ENCODE measurements around the gene OSMR. TPM values are rescaled to one million over a fixed set of nuclear protein-coding genes. Genes with fewer than 3 reads are reported as not detected.

OSMR gene
- total and polyA plus RNA-seq, 2 donors, result 24.7 to 62.4 TPM

GRCh38 chr5:38935437-38935836, 89.6 kb downstream of the OSMR start:
- no peak overlapping the region for H3K27ac ChIP-seq (ENCODE audit: low read depth)
- 99% methylated on average over 1 of the region's 1 CpG for WGBS
- no peaks in the 10 kb centered on the region for H3K4me1 ChIP-seq (ENCODE audit: insufficient read depth)
- DNase-seq (ENCODE audit: extremely low spot score), result no peak
- H3K36me3 ChIP-seq (ENCODE audit: insufficient read depth), result peaks cover 4% of the 10 kb centered on the region
- H3K4me3 ChIP-seq (ENCODE audit: low read depth, low read length), result no peak overlapping the region

GRCh38 chr5:38936269-38936668, 90.5 kb downstream of the OSMR start:
- Histone ChIP-seq H3K4me1 (ENCODE audit: insufficient read depth) (no peaks in the 10 kb centered on the region), H3K4me3 (ENCODE audit: low read depth, low read length) (no peak overlapping the region), H3K27ac (ENCODE audit: low read depth) (no peak overlapping the region), H3K36me3 (ENCODE audit: insufficient read depth) (peaks cover 4% of the 10 kb centered on the region)
- no peak for DNase-seq (ENCODE audit: extremely low spot score)
- WGBS, result 95% methylated on average over 6 of the region's 6 CpGs

- H3K4me1 ChIP-seq (ENCODE audit: insufficient read depth), result no peaks in the 10 kb centered on the region
- no peak overlapping the region for H3K4me3 ChIP-seq (ENCODE audit: low read depth, low read length)
- WGBS, result 80% methylated on average over 1 of the region's 1 CpG
- no peak for DNase-seq (ENCODE audit: extremely low spot score)
- peaks cover 6% of the 10 kb centered on the region for H3K36me3 ChIP-seq (ENCODE audit: insufficient read depth)
- H3K27ac ChIP-seq (ENCODE audit: low read depth), result no peak overlapping the region
Observed at GRCh38 chr5:38938424-38938823, 92.6 kb downstream of the OSMR start.

- H3K36me3 ChIP-seq (ENCODE audit: insufficient read depth), result peaks cover 7% of the 10 kb centered on the region
- no peak overlapping the region for H3K27ac ChIP-seq (ENCODE audit: low read depth)
- H3K4me3 ChIP-seq (ENCODE audit: low read depth, low read length), result no peak overlapping the region
- DNase-seq (ENCODE audit: extremely low spot score), result no peak
- no peaks in the 10 kb centered on the region for H3K4me1 ChIP-seq (ENCODE audit: insufficient read depth)
- WGBS, result 62% methylated on average over 1 of the region's 1 CpG
Observed at GRCh38 chr5:38938973-38939372, 93.2 kb downstream of the OSMR start.

- Histone ChIP-seq H3K27ac (ENCODE audit: low read depth) (no peak overlapping the region), H3K4me3 (ENCODE audit: low read depth, low read length) (no peak overlapping the region), H3K4me1 (ENCODE audit: insufficient read depth) (no peaks in the 10 kb centered on the region), H3K36me3 (ENCODE audit: insufficient read depth) (peaks cover 5% of the 10 kb centered on the region)
- no peak for DNase-seq (ENCODE audit: extremely low spot score)
- 24% methylated on average over 2 of the region's 2 CpGs for WGBS
Observed at GRCh38 chr5:38940230-38940858, 94.5 kb downstream of the OSMR start.

- peaks cover 5% of the 10 kb centered on the region for H3K36me3 ChIP-seq (ENCODE audit: insufficient read depth)
- no peak for DNase-seq (ENCODE audit: extremely low spot score)
- H3K4me1 ChIP-seq (ENCODE audit: insufficient read depth), result no peaks in the 10 kb centered on the region
- 97% methylated on average over 2 of the region's 2 CpGs for WGBS
- H3K27ac ChIP-seq (ENCODE audit: low read depth), result no peak overlapping the region
- no peak overlapping the region for H3K4me3 ChIP-seq (ENCODE audit: low read depth, low read length)
Observed at GRCh38 chr5:38941912-38942311, 96.1 kb downstream of the OSMR start.

GRCh38 chr5:38944282-38944681, 98.5 kb downstream of the OSMR start:
- no peak overlapping the region for H3K4me3 ChIP-seq (ENCODE audit: low read depth, low read length)
- no peak overlapping the region for H3K27ac ChIP-seq (ENCODE audit: low read depth)
- WGBS, result 87% methylated on average over 4 of the region's 4 CpGs
- H3K4me1 ChIP-seq (ENCODE audit: insufficient read depth), result no peaks in the 10 kb centered on the region
- peaks cover 3% of the 10 kb centered on the region for H3K36me3 ChIP-seq (ENCODE audit: insufficient read depth)
- no peak for DNase-seq (ENCODE audit: extremely low spot score)

GRCh38 chr5:38948501-38948900, 102.7 kb downstream of the OSMR start:
- Histone ChIP-seq H3K4me1 (ENCODE audit: insufficient read depth) (no peaks in the 10 kb centered on the region), H3K27ac (ENCODE audit: low read depth) (no peak overlapping the region), H3K4me3 (ENCODE audit: low read depth, low read length) (no peak overlapping the region), H3K36me3 (ENCODE audit: insufficient read depth) (peaks cover 2% of the 10 kb centered on the region)
- no peak for DNase-seq (ENCODE audit: extremely low spot score)

GRCh38 chr5:38953426-38954012, 107.7 kb downstream of the OSMR start:
- H3K36me3 ChIP-seq (ENCODE audit: insufficient read depth), result peaks cover 5% of the 10 kb centered on the region

GRCh38 chr5:38961691-38962090, 115.9 kb downstream of the OSMR start:
- H3K4me3 ChIP-seq (ENCODE audit: low read depth, low read length), result no peak overlapping the region
- H3K4me1 ChIP-seq (ENCODE audit: insufficient read depth), result no peaks in the 10 kb centered on the region
- WGBS, result 62% methylated on average over 2 of the region's 2 CpGs
- no peak overlapping the region for H3K27ac ChIP-seq (ENCODE audit: low read depth)
- H3K36me3 ChIP-seq (ENCODE audit: insufficient read depth), result peaks cover 1% of the 10 kb centered on the region
- no peak for DNase-seq (ENCODE audit: extremely low spot score)

More at GRCh38 chr5:38953426-38954012, 107.7 kb downstream of the OSMR start:
- WGBS, result 94% methylated on average over 4 of the region's 4 CpGs
- DNase-seq (ENCODE audit: extremely low spot score), result no peak
- Histone ChIP-seq H3K4me1 (ENCODE audit: insufficient read depth) (no peaks in the 10 kb centered on the region), H3K4me3 (ENCODE audit: low read depth, low read length) (no peak overlapping the region), H3K27ac (ENCODE audit: low read depth) (no peak overlapping the region)

- WGBS, result 98% methylated on average over 5 of the region's 5 CpGs
- no peak overlapping the region for H3K27ac ChIP-seq (ENCODE audit: low read depth)
- H3K4me3 ChIP-seq (ENCODE audit: low read depth, low read length), result no peak overlapping the region
- H3K4me1 ChIP-seq (ENCODE audit: insufficient read depth), result no peaks in the 10 kb centered on the region
- DNase-seq (ENCODE audit: extremely low spot score), result no peak
- peaks cover 2% of the 10 kb centered on the region for H3K36me3 ChIP-seq (ENCODE audit: insufficient read depth)
Observed at GRCh38 chr5:38968665-38969064, 122.9 kb downstream of the OSMR start.

- Histone ChIP-seq H3K4me3 (ENCODE audit: low read depth, low read length) (no peak overlapping the region), H3K36me3 (ENCODE audit: insufficient read depth) (no peaks in the 10 kb centered on the region), H3K27ac (ENCODE audit: low read depth) (no peak overlapping the region), H3K4me1 (ENCODE audit: insufficient read depth) (no peaks in the 10 kb centered on the region)
- DNase-seq (ENCODE audit: extremely low spot score), result no peak
Observed at GRCh38 chr5:38978036-38978435, 132.2 kb downstream of the OSMR start.

- 72% methylated on average over 2 of the region's 2 CpGs for WGBS
- DNase-seq (ENCODE audit: extremely low spot score), result no peak
- H3K27ac ChIP-seq (ENCODE audit: low read depth), result no peak overlapping the region
- H3K4me3 ChIP-seq (ENCODE audit: low read depth, low read length), result no peak overlapping the region
- H3K36me3 ChIP-seq (ENCODE audit: insufficient read depth), result no peaks in the 10 kb centered on the region
- H3K4me1 ChIP-seq (ENCODE audit: insufficient read depth), result no peaks in the 10 kb centered on the region
Observed at GRCh38 chr5:38979535-38979934, 133.7 kb downstream of the OSMR start.

Data from urinary bladder (tissue), 4 donors.